Effector memory CD4-positive, alpha-beta T cell (primary cell): ENCODE measurements around the gene CREB3.
A peak's percentile ranks its signal among the peaks of the same experiment; 100 is the strongest.

ENCODE experiments used
- DNase-seq, 3 donors: peaks; one replicate each; pipeline ENCODE4 v3.0.0-alpha.2; 2020
- H3K27ac ChIP-seq: 2 replicates; pipeline ENCODE4 v1.7.0; 2013; ENCODE audit warnings: mild to moderate bottlenecking, low read length, moderate library complexity; ENCODE audit not compliant: insufficient read depth, poor library complexity, severe bottlenecking
- H3K27me3 ChIP-seq: replicated peaks from 2 replicates; pipeline ENCODE4 v1.7.0; 2013; ENCODE audit warnings: mild to moderate bottlenecking, low read length; ENCODE audit not compliant: insufficient read depth, control insufficient read depth, poor library complexity, severe bottlenecking
- H3K36me3 ChIP-seq: 2 replicates; pipeline ENCODE4 v1.7.0; 2013; ENCODE audit warnings: mild to moderate bottlenecking, low read length, moderate library complexity; ENCODE audit not compliant: control insufficient read depth, insufficient read depth
- H3K4me1 ChIP-seq: 2 replicates; pipeline ENCODE4 v1.7.0; 2013; ENCODE audit warnings: low read length, mild to moderate bottlenecking; ENCODE audit not compliant: control insufficient read depth, insufficient read depth, poor library complexity, severe bottlenecking
- H3K4me3 ChIP-seq: 2 replicates; pipeline ENCODE4 v1.7.0; 2013; ENCODE audit warnings: low read length, low read depth, mild to moderate bottlenecking; ENCODE audit not compliant: insufficient read depth, poor library complexity, severe bottlenecking
- H3K9me3 ChIP-seq: 2 replicates; pipeline ENCODE4 v1.7.0; 2013; ENCODE audit warnings: mild to moderate bottlenecking, low read length, moderate library complexity; ENCODE audit not compliant: control insufficient read depth
- total RNA-seq, 3 donors: gene quantifications; one replicate each; lab custom pipeline; 2026; lab: John Stamatoyannopoulos, UW

The CREB3 gene
- 23.5 to 31.9 (median 24.0) reads per million in 3 donors for total RNA-seq

- Histone ChIP-seq H3K27ac (peak within 1 kb of the TSS; percentile 88), H3K36me3 (peaks cover 17% of the 10 kb centered on the region), H3K4me1 (peaks cover 49% of the 10 kb centered on the region), H3K4me3 (peak within 1 kb of the TSS; percentile 72), H3K27me3 (no peaks in the 10 kb centered on the region), H3K9me3 (no peaks in the 10 kb centered on the region)
- DNase-seq: peak; percentile 93 to 96 (median 96)
Observed at GRCh38 chr9:35732185-35732799, at the start of gene CREB3, which contains the start of gene TLN1. Gene CREB3, plus strand, starts transcription at chr9:35732666. Its CDS starts 107 bp downstream, at chr9:35732773. Gene TLN1, minus strand, starts transcription at chr9:35732195. Its CDS starts 6,501 bp downstream, at chr9:35725694.

GRCh38 chr9:35683323-35683722 lies 49.1 kb upstream of the CREB3 start:
- Histone ChIP-seq H3K4me3 (no peak overlapping the region), H3K9me3 (no peaks in the 10 kb centered on the region), H3K4me1 (no peaks in the 10 kb centered on the region), H3K27me3 (no peaks in the 10 kb centered on the region), H3K27ac (no peak overlapping the region), H3K36me3 (no peaks in the 10 kb centered on the region)
- no peak for DNase-seq

GRCh38 chr9:35684921-35685320 lies 47.5 kb upstream of the CREB3 start:
- DNase-seq: no peak
- Histone ChIP-seq H3K27me3 (no peaks in the 10 kb centered on the region), H3K4me3 (no peak overlapping the region), H3K4me1 (peaks cover under 1% of the 10 kb centered on the region), H3K27ac (no peak overlapping the region), H3K36me3 (no peaks in the 10 kb centered on the region), H3K9me3 (no peaks in the 10 kb centered on the region)

GRCh38 chr9:35685506-35685905 lies 47.0 kb upstream of the CREB3 start:
- Histone ChIP-seq H3K9me3 (no peaks in the 10 kb centered on the region), H3K27me3 (no peaks in the 10 kb centered on the region), H3K4me1 (peaks cover 4% of the 10 kb centered on the region), H3K27ac (no peak overlapping the region), H3K36me3 (no peaks in the 10 kb centered on the region), H3K4me3 (no peak overlapping the region)
- no peak for DNase-seq

GRCh38 chr9:35686222-35687203 lies 46.0 kb upstream of the CREB3 start:
- no peak overlapping the region for H3K27ac ChIP-seq
- no peaks in the 10 kb centered on the region for H3K36me3 ChIP-seq
- no peaks in the 10 kb centered on the region for H3K27me3 ChIP-seq
- H3K9me3 ChIP-seq: no peaks in the 10 kb centered on the region
- DNase-seq: no peak
- peaks cover 9% of the 10 kb centered on the region for H3K4me1 ChIP-seq
- no peak overlapping the region for H3K4me3 ChIP-seq

GRCh38 chr9:35687306-35687705 lies 45.2 kb upstream of the CREB3 start:
- no peak for DNase-seq

GRCh38 chr9:35687972-35688557 lies 44.4 kb upstream of the CREB3 start:
- Histone ChIP-seq H3K9me3 (no peaks in the 10 kb centered on the region), H3K4me1 (peaks cover 9% of the 10 kb centered on the region), H3K27me3 (no peaks in the 10 kb centered on the region), H3K4me3 (no peak overlapping the region), H3K27ac (no peak overlapping the region), H3K36me3 (no peaks in the 10 kb centered on the region)
- DNase-seq: no peak

More at GRCh38 chr9:35687306-35687705, 45.2 kb upstream of the CREB3 start:
- no peaks in the 10 kb centered on the region for H3K36me3 ChIP-seq
- H3K27me3 ChIP-seq: no peaks in the 10 kb centered on the region
- peaks cover 9% of the 10 kb centered on the region for H3K4me1 ChIP-seq
- no peak overlapping the region for H3K4me3 ChIP-seq
- H3K9me3 ChIP-seq: no peaks in the 10 kb centered on the region
- H3K27ac ChIP-seq: no peak overlapping the region

GRCh38 chr9:35688558-35689541 lies 43.6 kb upstream of the CREB3 start:
- Histone ChIP-seq H3K4me3 (no peak overlapping the region), H3K9me3 (no peaks in the 10 kb centered on the region), H3K4me1 (peaks cover 9% of the 10 kb centered on the region), H3K27me3 (no peaks in the 10 kb centered on the region), H3K27ac (peak overlapping the region; percentile 21), H3K36me3 (no peaks in the 10 kb centered on the region)
- DNase-seq: no peak
